ENCODE measurements around the gene MYBPC1.

DNA sequence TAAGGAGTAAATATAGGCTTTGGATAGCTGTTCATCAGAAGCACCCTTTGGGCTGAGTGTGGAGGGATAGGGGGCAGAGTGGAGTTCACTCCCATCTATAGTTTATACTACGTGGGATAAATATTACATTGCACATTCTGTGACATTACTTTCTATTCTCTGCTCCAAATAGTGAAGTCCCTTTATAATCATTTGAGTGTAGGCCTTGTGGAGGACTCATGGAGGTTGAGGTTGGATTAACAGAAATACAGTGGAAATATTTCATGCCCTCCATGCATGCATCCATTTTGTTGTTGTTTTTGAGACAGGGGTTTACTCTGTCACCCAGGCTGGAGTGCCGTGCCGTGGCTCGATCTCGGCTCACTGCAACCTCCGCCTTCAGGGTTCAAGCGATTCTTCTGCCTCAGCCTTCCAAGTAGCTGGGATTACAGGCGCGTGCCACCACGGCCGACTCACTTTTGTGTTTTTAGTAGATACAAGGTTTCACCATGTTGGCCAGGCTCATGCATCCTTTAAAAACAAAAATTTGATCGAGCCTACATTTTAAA is 104.1 kb downstream of the MYBPC1 start:
- TF ChIP-seq, protein P1, sequence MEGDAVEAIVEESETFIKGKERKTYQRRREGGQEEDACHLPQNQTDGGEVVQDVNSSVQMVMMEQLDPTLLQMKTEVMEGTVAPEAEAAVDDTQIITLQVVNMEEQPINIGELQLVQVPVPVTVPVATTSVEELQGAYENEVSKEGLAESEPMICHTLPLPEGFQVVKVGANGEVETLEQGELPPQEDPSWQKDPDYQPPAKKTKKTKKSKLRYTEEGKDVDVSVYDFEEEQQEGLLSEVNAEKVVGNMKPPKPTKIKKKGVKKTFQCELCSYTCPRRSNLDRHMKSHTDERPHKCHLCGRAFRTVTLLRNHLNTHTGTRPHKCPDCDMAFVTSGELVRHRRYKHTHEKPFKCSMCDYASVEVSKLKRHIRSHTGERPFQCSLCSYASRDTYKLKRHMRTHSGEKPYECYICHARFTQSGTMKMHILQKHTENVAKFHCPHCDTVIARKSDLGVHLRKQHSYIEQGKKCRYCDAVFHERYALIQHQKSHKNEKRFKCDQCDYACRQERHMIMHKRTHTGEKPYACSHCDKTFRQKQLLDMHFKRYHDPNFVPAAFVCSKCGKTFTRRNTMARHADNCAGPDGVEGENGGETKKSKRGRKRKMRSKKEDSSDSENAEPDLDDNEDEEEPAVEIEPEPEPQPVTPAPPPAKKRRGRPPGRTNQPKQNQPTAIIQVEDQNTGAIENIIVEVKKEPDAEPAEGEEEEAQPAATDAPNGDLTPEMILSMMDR (IDR thresholded peaks at IDR 0.05): no peak
- TF ChIP-seq POLR2A (IDR thresholded peaks at IDR 0.05): no peak

All from adrenal gland (tissue), 5 donors.